ENCODE results near the gene TKTL2.

- TF ChIP-seq REST (IDR thresholded peaks at IDR 0.05; ENCODE audit: unreplicated experiment) (no peak), CTCF (conservative IDR thresholded peaks at IDR 0.05; ENCODE audit: low read depth in 2 of 2) (no peak), EZH2 (IDR thresholded peaks at IDR 0.05; ENCODE audit: low read depth, unreplicated experiment) (no peak), EZH2phosphoT487 (IDR thresholded peaks at IDR 0.05; ENCODE audit: unreplicated experiment) (no peak), CREB1 (CRISPR knock-in tag; IDR thresholded peaks at IDR 0.05; ENCODE audit: low read depth) (no peak)
These were observed 19.5 kb upstream of the TKTL2 start for GRCh38 chr4:163492951-163493504.
